Measurements from ENCODE around the gene APEH. TPM values are rescaled to one million over a fixed set of nuclear protein-coding genes. Genes with fewer than 3 reads are reported as not detected.

The APEH gene
- total and polyA plus RNA-seq, 9 of the 15 experiments (the other 6 are each of a cell fraction or from before 2014, with no cell fraction given): 70.9 to 177 (median 117) TPM

DNA sequence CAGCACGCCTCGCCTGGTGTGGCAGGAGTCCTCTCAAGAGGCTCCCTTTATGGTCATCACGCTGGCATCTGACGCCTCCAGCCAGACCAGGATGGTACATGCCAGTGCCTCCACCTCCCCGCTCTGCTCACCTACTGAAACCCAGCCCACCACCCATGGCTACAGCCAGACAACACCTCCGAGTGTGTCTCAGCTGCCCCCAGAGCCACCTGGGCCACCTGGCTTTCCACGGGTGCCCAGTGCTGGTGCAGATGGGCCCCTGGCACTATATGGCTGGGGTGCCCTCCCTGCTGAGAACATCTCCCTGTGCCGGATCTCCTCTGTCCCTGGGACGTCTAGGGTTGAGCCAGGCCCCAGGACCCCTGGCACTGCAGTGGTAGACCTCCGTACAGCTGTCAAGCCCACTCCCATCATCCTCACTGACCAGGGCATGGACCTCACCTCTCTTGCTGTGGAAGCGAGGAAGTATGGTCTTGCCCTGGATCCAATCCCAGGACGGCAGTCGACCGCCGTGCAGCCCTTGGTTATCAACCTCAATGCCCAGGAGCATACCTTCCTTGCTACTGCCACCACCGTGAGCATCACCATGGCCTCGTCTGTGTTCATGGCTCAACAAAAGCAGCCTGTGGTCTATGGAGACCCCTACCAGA lies 19.9 kb upstream of the APEH start:
- Histone ChIP-seq H3K27me3 (ENCODE audit: control insufficient read depth in 2 of 2, insufficient read depth in 2 of 2, low read length in 2 of 2) (no peaks in the 10 kb centered on the region), H3K79me2 (ENCODE audit: control insufficient read depth, insufficient read depth, low read length) (no peaks in the 10 kb centered on the region), H2AFZ (ENCODE audit: low read depth, low read length) (no peak overlapping the region), H3K4me2 (ENCODE audit: insufficient read depth, low read length) (no peak overlapping the region), H3K36me3 (ENCODE audit: control insufficient read depth, insufficient read depth, low read length) (no peaks in the 10 kb centered on the region), H4K20me1 (replicated peaks; ENCODE audit: control insufficient read depth, insufficient read depth, low read length) (no peaks in the 10 kb centered on the region), H3K9ac (ENCODE audit: insufficient read depth in 1 of 2, low read depth in 2 of 2, low read length in 2 of 2) (no peak overlapping the region), H3K27ac (ENCODE audit: extremely low read depth, low read depth, low read length) (no peak overlapping the region), H3K9me1 (ENCODE audit: control insufficient read depth, insufficient read depth, low read length) (no peaks in the 10 kb centered on the region), H3K4me1 (replicated peaks in 1 of 2; ENCODE audit: control insufficient read depth in 2 of 2, insufficient read depth in 2 of 2, low read length in 2 of 2) (peaks cover 0 to 34% of the 10 kb centered on the region in 2 experiments; a peak in 3 of 5 replicates), H3K4me3 (no peak overlapping the region), H3K9me3 (replicated peaks; ENCODE audit: control insufficient read depth, insufficient read depth, low read depth, low read length) (no peaks in the 10 kb centered on the region)
- DNase-seq (ENCODE audit: extremely low read depth in 1 of 4, low spot score in 3 of 4) (no peak), FAIRE-seq (no peak), ATAC-seq (no peak)
- TF ChIP-seq ESRRA (IDR thresholded peaks at IDR 0.05; ENCODE audit: borderline replicate concordance, low read depth) (no peak), DDX20 (tag; IDR thresholded peaks at IDR 0.05; ENCODE audit: low read depth) (no peak), MEF2A (IDR thresholded peaks at IDR 0.05; ENCODE audit: control insufficient read depth, low read depth, low read length) (no peak), ZC3H11A (IDR thresholded peaks at IDR 0.05; ENCODE audit: low read depth, low read length) (no peak), ZNF766 (CRISPR knock-in tag; conservative IDR thresholded peaks at IDR 0.05) (no peak), KDM5B (IDR thresholded peaks at IDR 0.05; ENCODE audit: insufficient replicate concordance, low read depth, low read length) (no peak), SNRNP70 (optimal IDR thresholded peaks at IDR 0.05; ENCODE audit: low read depth, low read length) (no peak), PHF20 (IDR thresholded peaks at IDR 0.05; ENCODE audit: partially characterized antibody) (no peak), SREBF2 (CRISPR knock-in tag; IDR thresholded peaks at IDR 0.05) (no peak), TCFL5 (CRISPR knock-in tag; conservative IDR thresholded peaks at IDR 0.05) (no peak), NR3C1 (CRISPR knock-in tag; IDR thresholded peaks at IDR 0.05) (no peak), TCF7L2 (IDR thresholded peaks at IDR 0.05; ENCODE audit: low read depth, low read length) (no peak), ZC3H4 (CRISPR knock-in tag; IDR thresholded peaks at IDR 0.05; ENCODE audit: borderline replicate concordance) (no peak), FOS (IDR thresholded peaks at IDR 0.05; ENCODE audit: extremely low read depth, insufficient read length) (no peak)
- TF ChIP-seq, protein P1, sequence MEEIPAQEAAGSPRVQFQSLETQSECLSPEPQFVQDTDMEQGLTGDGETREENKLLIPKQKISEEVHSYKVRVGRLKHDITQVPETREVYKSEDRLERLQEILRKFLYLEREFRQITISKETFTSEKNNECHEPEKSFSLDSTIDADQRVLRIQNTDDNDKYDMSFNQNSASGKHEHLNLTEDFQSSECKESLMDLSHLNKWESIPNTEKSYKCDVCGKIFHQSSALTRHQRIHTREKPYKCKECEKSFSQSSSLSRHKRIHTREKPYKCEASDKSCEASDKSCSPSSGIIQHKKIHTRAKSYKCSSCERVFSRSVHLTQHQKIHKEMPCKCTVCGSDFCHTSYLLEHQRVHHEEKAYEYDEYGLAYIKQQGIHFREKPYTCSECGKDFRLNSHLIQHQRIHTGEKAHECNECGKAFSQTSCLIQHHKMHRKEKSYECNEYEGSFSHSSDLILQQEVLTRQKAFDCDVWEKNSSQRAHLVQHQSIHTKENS (CRISPR knock-in tag; IDR thresholded peaks at IDR 0.05): no peak
- TF ChIP-seq, protein P2, sequence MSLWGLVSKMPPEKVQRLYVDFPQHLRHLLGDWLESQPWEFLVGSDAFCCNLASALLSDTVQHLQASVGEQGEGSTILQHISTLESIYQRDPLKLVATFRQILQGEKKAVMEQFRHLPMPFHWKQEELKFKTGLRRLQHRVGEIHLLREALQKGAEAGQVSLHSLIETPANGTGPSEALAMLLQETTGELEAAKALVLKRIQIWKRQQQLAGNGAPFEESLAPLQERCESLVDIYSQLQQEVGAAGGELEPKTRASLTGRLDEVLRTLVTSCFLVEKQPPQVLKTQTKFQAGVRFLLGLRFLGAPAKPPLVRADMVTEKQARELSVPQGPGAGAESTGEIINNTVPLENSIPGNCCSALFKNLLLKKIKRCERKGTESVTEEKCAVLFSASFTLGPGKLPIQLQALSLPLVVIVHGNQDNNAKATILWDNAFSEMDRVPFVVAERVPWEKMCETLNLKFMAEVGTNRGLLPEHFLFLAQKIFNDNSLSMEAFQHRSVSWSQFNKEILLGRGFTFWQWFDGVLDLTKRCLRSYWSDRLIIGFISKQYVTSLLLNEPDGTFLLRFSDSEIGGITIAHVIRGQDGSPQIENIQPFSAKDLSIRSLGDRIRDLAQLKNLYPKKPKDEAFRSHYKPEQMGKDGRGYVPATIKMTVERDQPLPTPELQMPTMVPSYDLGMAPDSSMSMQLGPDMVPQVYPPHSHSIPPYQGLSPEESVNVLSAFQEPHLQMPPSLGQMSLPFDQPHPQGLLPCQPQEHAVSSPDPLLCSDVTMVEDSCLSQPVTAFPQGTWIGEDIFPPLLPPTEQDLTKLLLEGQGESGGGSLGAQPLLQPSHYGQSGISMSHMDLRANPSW (CRISPR knock-in tag; IDR thresholded peaks at IDR 0.05): no peak
- TF ChIP-seq, protein P3, sequence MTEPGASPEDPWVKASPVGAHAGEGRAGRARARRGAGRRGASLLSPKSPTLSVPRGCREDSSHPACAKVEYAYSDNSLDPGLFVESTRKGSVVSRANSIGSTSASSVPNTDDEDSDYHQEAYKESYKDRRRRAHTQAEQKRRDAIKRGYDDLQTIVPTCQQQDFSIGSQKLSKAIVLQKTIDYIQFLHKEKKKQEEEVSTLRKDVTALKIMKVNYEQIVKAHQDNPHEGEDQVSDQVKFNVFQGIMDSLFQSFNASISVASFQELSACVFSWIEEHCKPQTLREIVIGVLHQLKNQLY (CRISPR knock-in tag; conservative IDR thresholded peaks at IDR 0.05): no peak
- in situ Hi-C loops (cut with MboI): no loop called here
- 44% methylated on average over 15 of the region's 17 CpGs for WGBS (ENCODE audit: insufficient coverage, low coverage, missing lambda C conversion rate)
- intact Hi-C loops (cut with micrococcal nuclease): no loop called here
- no TSS peak for BruUV-seq (replicated peaks)
- CTCF ChIA-PET (ENCODE audit: low intra/inter-chr PET ratio): no interaction called here
- POLR2A ChIA-PET: no interaction called here
